HL-60 (cell line): ENCODE results near the gene SLBP.
A peak's percentile ranks its signal among the peaks of the same experiment; 100 is the strongest.

Source experiments
- DNase-seq, 2 experiments: peaks; one replicate each; pipeline ENCODE4 v3.0.0-alpha.2; 2010 to 2020; ENCODE audit warnings: low read depth in 1 of 2, low spot score in 1 of 2
- H3K27ac ChIP-seq: fragments of 250-450 bp; sonication (Bioruptor Pico); replicated peaks from 2 replicates; pipeline ENCODE4 v1.5.1; 2020; ENCODE audit warnings: mild to moderate bottlenecking, moderate library complexity
- H3K27me3 ChIP-seq: fragments of 250-450 bp; sonication (Bioruptor Pico); 2 replicates; pipeline ENCODE4 v1.5.1; 2021; ENCODE audit warnings: mild to moderate bottlenecking, moderate library complexity; ENCODE audit not compliant: insufficient read depth, poor library complexity, severe bottlenecking
- H3K4me3 ChIP-seq: replicated peaks from 2 replicates; pipeline ENCODE4 v1.5.1; 2011; ENCODE audit warnings: mild to moderate bottlenecking, control low read depth, low read length; ENCODE audit not compliant: insufficient read depth
- CTCF ChIP-seq: IDR thresholded peaks from one replicate; pipeline ENCODE4 v1.5.1; 2011; ENCODE audit warnings: low read length, control low read depth, inconsistent platforms; ENCODE audit not compliant: insufficient read depth
- GABPA ChIP-seq: IDR thresholded peaks from 2 replicates; pipeline ENCODE4 v1.6.1; 2012; ENCODE audit warnings: low read depth
- POLR2AphosphoS5 ChIP-seq: IDR thresholded peaks from 2 replicates; pipeline ENCODE4 v1.6.1; 2012; ENCODE audit warnings: low read depth
- SPI1 ChIP-seq: IDR thresholded peaks from 2 replicates; pipeline ENCODE4 v1.6.1; 2012; ENCODE audit warnings: low read depth, mild to moderate bottlenecking, borderline replicate concordance
- TF ChIP-seq, protein P1 (sequence below): IDR thresholded peaks from 2 replicates; pipeline ENCODE4 v1.6.1; 2012; ENCODE audit warnings: low read depth; ENCODE audit not compliant: insufficient replicate concordance

Gene SLBP

GRCh38 chr4:1720163-1720983 is 8.3 kb upstream of the SLBP start:
- H3K27ac ChIP-seq: peak overlapping the region; percentile 90
- no peak for TF ChIP-seq SPI1
- TF ChIP-seq POLR2AphosphoS5: peak; percentile 62
- H3K27me3 ChIP-seq: no peaks in the 10 kb centered on the region
- peak in 1 of 2 experiments; percentile 65 for DNase-seq
- H3K4me3 ChIP-seq: peak overlapping the region; percentile 74

GRCh38 chr4:1718095-1718850 is 6.2 kb upstream of the SLBP start:
- Histone ChIP-seq H3K27me3 (no peaks in the 10 kb centered on the region), H3K4me3 (no peak overlapping the region), H3K27ac (peak overlapping the region; percentile 97; the same call in 1 of the 2 replicates)
- DNase-seq: no peak
- TF ChIP-seq POLR2AphosphoS5 (peak; percentile 28; the same call in 1 of the 2 replicates), GABPA (no peak)

- TF ChIP-seq, protein P1, sequence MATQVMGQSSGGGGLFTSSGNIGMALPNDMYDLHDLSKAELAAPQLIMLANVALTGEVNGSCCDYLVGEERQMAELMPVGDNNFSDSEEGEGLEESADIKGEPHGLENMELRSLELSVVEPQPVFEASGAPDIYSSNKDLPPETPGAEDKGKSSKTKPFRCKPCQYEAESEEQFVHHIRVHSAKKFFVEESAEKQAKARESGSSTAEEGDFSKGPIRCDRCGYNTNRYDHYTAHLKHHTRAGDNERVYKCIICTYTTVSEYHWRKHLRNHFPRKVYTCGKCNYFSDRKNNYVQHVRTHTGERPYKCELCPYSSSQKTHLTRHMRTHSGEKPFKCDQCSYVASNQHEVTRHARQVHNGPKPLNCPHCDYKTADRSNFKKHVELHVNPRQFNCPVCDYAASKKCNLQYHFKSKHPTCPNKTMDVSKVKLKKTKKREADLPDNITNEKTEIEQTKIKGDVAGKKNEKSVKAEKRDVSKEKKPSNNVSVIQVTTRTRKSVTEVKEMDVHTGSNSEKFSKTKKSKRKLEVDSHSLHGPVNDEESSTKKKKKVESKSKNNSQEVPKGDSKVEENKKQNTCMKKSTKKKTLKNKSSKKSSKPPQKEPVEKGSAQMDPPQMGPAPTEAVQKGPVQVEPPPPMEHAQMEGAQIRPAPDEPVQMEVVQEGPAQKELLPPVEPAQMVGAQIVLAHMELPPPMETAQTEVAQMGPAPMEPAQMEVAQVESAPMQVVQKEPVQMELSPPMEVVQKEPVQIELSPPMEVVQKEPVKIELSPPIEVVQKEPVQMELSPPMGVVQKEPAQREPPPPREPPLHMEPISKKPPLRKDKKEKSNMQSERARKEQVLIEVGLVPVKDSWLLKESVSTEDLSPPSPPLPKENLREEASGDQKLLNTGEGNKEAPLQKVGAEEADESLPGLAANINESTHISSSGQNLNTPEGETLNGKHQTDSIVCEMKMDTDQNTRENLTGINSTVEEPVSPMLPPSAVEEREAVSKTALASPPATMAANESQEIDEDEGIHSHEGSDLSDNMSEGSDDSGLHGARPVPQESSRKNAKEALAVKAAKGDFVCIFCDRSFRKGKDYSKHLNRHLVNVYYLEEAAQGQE: no peak
- H3K4me3 ChIP-seq: no peak overlapping the region
- DNase-seq: no peak
- no peaks in the 10 kb centered on the region for H3K27me3 ChIP-seq
- peak overlapping the region; percentile 97 for H3K27ac ChIP-seq
Observed at GRCh38 chr4:1717129-1718094, 5.3 kb upstream of the SLBP start.

DNA sequence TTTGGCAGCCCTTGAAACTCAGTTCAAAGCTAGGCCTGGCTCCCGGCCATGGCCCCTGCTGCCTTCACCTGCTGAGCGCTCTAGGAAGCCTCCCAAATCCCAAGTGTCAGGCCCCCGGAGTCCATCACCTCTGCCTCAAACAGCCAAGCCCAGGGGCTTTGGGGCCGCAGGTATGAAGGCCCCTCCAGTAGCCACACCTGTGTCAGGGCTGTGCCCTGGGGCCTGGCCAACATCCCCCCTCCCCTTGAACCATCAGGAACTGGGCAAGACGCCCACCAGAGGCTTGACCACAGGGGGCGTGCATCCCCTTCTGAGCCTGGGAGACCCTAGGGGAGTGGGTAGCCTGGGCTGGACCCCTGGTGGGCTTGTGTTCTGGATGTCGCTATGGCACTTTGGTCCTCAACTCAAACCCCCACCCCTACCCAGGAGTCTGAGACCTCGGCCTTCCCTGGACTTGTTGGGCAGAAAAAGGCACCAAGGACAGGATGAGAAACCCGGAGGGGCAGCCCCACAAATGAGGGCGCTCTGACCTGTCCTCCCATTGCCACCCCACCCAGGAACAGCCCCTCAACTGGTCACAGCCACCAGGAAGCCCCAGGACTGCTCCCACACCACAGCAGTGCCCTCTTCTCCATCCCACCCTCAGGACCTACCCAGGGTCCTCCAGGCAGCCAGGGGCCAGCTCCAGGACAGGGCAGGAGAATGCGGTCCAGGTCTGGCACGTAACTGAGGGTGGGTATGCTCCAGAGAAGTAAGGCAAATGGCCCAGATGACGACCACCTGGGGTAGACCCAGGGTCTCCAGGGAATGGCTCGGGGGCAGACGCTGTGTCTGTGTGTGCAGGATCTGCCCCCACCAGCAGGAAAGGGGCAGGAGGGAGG is 4.2 kb upstream of the SLBP start:
- DNase-seq: no peak
- TF ChIP-seq CTCF (no peak), POLR2AphosphoS5 (no peak), GABPA (no peak), SPI1 (no peak)
- TF ChIP-seq, protein P1: no peak
- H3K27ac ChIP-seq: peak overlapping the region; percentile 97
- H3K4me3 ChIP-seq: no peak overlapping the region
- no peaks in the 10 kb centered on the region for H3K27me3 ChIP-seq
